ENCODE results near the gene CSHL1. TPM values are rescaled to one million over a fixed set of nuclear protein-coding genes. Genes with fewer than 3 reads are reported as not detected.

Gene CSHL1
- total and polyA plus RNA-seq, 2 experiments from 2014 or later, result 0.44 TPM; not detected in 1

- Histone ChIP-seq H4K20me1 (replicated peaks; ENCODE audit: insufficient read depth) (no peaks in the 10 kb centered on the region), H2AFZ (no peak overlapping the region), H3K79me2 (replicated peaks; ENCODE audit: insufficient read depth) (no peaks in the 10 kb centered on the region), H3K9me2 (ENCODE audit: insufficient read depth) (no peaks in the 10 kb centered on the region), H3K4me3 (no peak overlapping the region), H3F3A (replicated peaks; ENCODE audit: low read depth) (no peaks in the 10 kb centered on the region), H3K27ac (ENCODE audit: low read depth) (no peak overlapping the region), H3K27me3 (ENCODE audit: insufficient read depth) (no peaks in the 10 kb centered on the region), H3K4me1 (ENCODE audit: insufficient read depth) (no peaks in the 10 kb centered on the region), H3K36me3 (ENCODE audit: insufficient read depth) (no peaks in the 10 kb centered on the region), H3K4me2 (no peak overlapping the region)
- ATAC-seq, result no peak
- Mint-ChIP-seq H3K27ac (no peak overlapping the region), H3K36me3 (ENCODE audit: low read depth) (peaks cover 27% of the 10 kb centered on the region), H3K27me3 (ENCODE audit: insufficient read depth, low read depth, poor library complexity) (peaks cover 1% of the 10 kb centered on the region), H3K9me3 (no peaks in the 10 kb centered on the region), H3K4me3 (no peak overlapping the region), H3K4me1 (peaks cover 2% of the 10 kb centered on the region; the same call in 2 of the 3 replicates)
- no peak for DNase-seq (ENCODE audit: low spot score)
- TF ChIP-seq STAT1 (IDR thresholded peaks at IDR 0.05; ENCODE audit: unreplicated experiment) (no peak), ZNF331 (CRISPR knock-in tag; IDR thresholded peaks at IDR 0.05; ENCODE audit: low read depth) (no peak)
- TF ChIP-seq, protein P1, sequence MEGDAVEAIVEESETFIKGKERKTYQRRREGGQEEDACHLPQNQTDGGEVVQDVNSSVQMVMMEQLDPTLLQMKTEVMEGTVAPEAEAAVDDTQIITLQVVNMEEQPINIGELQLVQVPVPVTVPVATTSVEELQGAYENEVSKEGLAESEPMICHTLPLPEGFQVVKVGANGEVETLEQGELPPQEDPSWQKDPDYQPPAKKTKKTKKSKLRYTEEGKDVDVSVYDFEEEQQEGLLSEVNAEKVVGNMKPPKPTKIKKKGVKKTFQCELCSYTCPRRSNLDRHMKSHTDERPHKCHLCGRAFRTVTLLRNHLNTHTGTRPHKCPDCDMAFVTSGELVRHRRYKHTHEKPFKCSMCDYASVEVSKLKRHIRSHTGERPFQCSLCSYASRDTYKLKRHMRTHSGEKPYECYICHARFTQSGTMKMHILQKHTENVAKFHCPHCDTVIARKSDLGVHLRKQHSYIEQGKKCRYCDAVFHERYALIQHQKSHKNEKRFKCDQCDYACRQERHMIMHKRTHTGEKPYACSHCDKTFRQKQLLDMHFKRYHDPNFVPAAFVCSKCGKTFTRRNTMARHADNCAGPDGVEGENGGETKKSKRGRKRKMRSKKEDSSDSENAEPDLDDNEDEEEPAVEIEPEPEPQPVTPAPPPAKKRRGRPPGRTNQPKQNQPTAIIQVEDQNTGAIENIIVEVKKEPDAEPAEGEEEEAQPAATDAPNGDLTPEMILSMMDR (conservative IDR thresholded peaks at IDR 0.05; ENCODE audit: low read depth in 2 of 2), result peak in 1 of 2 experiments; percentile 14; a peak in 1 of 4 replicates
Measured at GRCh38 chr17:63945784-63946439, 34.9 kb upstream of the CSHL1 start.

GRCh38 chr17:63944736-63945499 lies 33.9 kb upstream of the CSHL1 start:
- Histone ChIP-seq H3F3A (replicated peaks; ENCODE audit: low read depth) (no peaks in the 10 kb centered on the region), H3K4me3 (no peak overlapping the region), H3K9me2 (ENCODE audit: insufficient read depth) (no peaks in the 10 kb centered on the region), H3K27me3 (ENCODE audit: insufficient read depth) (no peaks in the 10 kb centered on the region), H3K4me1 (ENCODE audit: insufficient read depth) (no peaks in the 10 kb centered on the region), H3K27ac (ENCODE audit: low read depth) (no peak overlapping the region), H3K79me2 (replicated peaks; ENCODE audit: insufficient read depth) (no peaks in the 10 kb centered on the region), H3K4me2 (no peak overlapping the region), H4K20me1 (replicated peaks; ENCODE audit: insufficient read depth) (no peaks in the 10 kb centered on the region), H3K36me3 (ENCODE audit: insufficient read depth) (no peaks in the 10 kb centered on the region), H2AFZ (no peak overlapping the region)
- Mint-ChIP-seq H3K27me3 (ENCODE audit: insufficient read depth, low read depth, poor library complexity) (peaks cover 1% of the 10 kb centered on the region), H3K27ac (no peak overlapping the region), H3K36me3 (ENCODE audit: low read depth) (peaks cover 29% of the 10 kb centered on the region), H3K9me3 (no peaks in the 10 kb centered on the region), H3K4me3 (no peak overlapping the region), H3K4me1 (peaks cover 2% of the 10 kb centered on the region; the same call in 2 of the 3 replicates)
- no peak for ATAC-seq
- TF ChIP-seq ZNF114 (CRISPR knock-in tag; IDR thresholded peaks at IDR 0.05) (no peak), ZNF331 (CRISPR knock-in tag; IDR thresholded peaks at IDR 0.05; ENCODE audit: low read depth) (no peak)
- no peak for DNase-seq (ENCODE audit: low spot score)

DNA sequence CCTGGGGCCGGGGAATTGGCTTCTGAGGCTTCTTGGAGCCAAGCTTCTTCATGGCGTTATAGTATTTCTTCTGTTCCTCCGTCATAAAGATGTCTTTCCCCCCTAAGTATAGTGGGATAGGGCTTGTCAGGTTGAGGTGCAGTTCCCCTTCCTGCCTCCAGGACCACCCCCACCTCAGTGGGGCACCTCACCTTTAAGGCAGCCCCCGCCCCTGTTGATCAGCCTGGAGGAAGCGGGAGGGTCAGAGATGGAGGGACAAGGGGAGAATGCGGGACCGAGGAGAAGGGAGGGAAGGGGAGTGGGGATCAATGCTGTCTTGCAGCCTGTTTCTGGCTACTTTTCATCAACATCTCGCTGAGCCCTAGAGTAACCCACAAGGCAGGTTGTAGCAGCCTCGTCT lies 32.7 kb upstream of the CSHL1 start:
- Histone ChIP-seq H3K79me2 (replicated peaks; ENCODE audit: insufficient read depth) (no peaks in the 10 kb centered on the region), H3K4me2 (no peak overlapping the region), H3F3A (replicated peaks; ENCODE audit: low read depth) (no peaks in the 10 kb centered on the region), H4K20me1 (replicated peaks; ENCODE audit: insufficient read depth) (no peaks in the 10 kb centered on the region), H3K36me3 (ENCODE audit: insufficient read depth) (no peaks in the 10 kb centered on the region), H3K27me3 (ENCODE audit: insufficient read depth) (no peaks in the 10 kb centered on the region), H3K4me1 (ENCODE audit: insufficient read depth) (no peaks in the 10 kb centered on the region), H3K4me3 (no peak overlapping the region), H3K9me2 (ENCODE audit: insufficient read depth) (no peaks in the 10 kb centered on the region), H2AFZ (no peak overlapping the region), H3K27ac (ENCODE audit: low read depth) (no peak overlapping the region)
- Mint-ChIP-seq H3K4me3 (no peak overlapping the region), H3K27me3 (ENCODE audit: insufficient read depth, low read depth, poor library complexity) (no peaks in the 10 kb centered on the region), H3K9me3 (no peaks in the 10 kb centered on the region; the same call in 2 of the 3 replicates), H3K27ac (no peak overlapping the region), H3K36me3 (ENCODE audit: low read depth) (peaks cover 33% of the 10 kb centered on the region), H3K4me1 (peaks cover 2% of the 10 kb centered on the region; the same call in 2 of the 3 replicates)
- peak; percentile 51 for DNase-seq (ENCODE audit: low spot score)
- TF ChIP-seq, protein P1 (conservative IDR thresholded peaks at IDR 0.05; ENCODE audit: low read depth in 2 of 2), result peak; percentile 19 to 36
- TF ChIP-seq NANOG (IDR thresholded peaks at IDR 0.05; ENCODE audit: borderline replicate concordance) (no peak), ZNF114 (CRISPR knock-in tag; IDR thresholded peaks at IDR 0.05) (no peak), EZH2 (IDR thresholded peaks at IDR 0.05; ENCODE audit: low read depth, unreplicated experiment) (no peak), EZH2phosphoT487 (IDR thresholded peaks at IDR 0.05; ENCODE audit: unreplicated experiment) (no peak)
- peak; percentile 34 for ATAC-seq
